Stimulated activated naive CD8-positive, alpha-beta T cell treated with anti-CD3 and anti-CD28 coated beads, Interleukin-15, Interleukin-2, amounts not matched to agents 100 ng/mL and 50 ng/mL, for 24 hours (primary cell): ENCODE data around the gene GARIN5B.
A peak's percentile ranks its signal among the peaks of the same experiment; 100 is the strongest.

ENCODE experiments used
- H3K27ac Mint-ChIP-seq: one replicate; pipeline ENCODE4 v1.8.0; 2021; ENCODE audit warnings: mild to moderate bottlenecking, mixed read lengths
- H3K27me3 Mint-ChIP-seq: one replicate; pipeline ENCODE4 v1.8.0; 2021; ENCODE audit warnings: mixed read lengths
- H3K36me3 Mint-ChIP-seq: one replicate; pipeline ENCODE4 v1.8.0; 2021; ENCODE audit warnings: low read depth, mixed read lengths
- H3K4me1 Mint-ChIP-seq: one replicate; pipeline ENCODE4 v1.8.0; 2021; ENCODE audit warnings: low read depth, mixed read lengths
- H3K4me3 Mint-ChIP-seq: one replicate; pipeline ENCODE4 v1.8.0; 2021; ENCODE audit warnings: mild to moderate bottlenecking, mixed read lengths
- H3K9me3 Mint-ChIP-seq: one replicate; pipeline ENCODE4 v1.8.0; 2021; ENCODE audit warnings: mixed read lengths

The GARIN5B gene

DNA sequence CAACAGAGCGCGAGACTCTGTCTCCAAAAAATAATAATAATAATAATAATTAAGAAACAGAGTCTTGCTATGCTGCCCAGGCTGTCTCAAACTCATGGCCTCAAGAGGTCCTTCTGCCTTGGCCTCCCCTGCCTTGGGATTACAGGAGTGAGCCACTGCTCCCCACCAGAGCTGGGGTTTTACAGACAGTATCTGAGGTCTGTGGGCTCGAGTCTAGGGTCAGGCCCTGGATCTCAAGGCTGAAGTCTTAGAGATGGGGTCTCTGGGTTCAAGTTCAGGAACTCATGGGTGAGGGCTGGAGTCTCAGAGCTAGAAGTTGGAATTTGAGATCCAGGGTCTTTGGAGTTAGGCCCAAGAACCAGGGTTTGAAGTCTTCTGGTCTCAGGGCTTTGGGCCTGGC is 3.7 kb upstream of the GARIN5B start:
- Mint-ChIP-seq H3K9me3 (no peaks in the 10 kb centered on the region), H3K27me3 (peaks cover 22% of the 10 kb centered on the region), H3K36me3 (no peaks in the 10 kb centered on the region), H3K4me1 (peaks cover 10% of the 10 kb centered on the region), H3K27ac (no peak overlapping the region), H3K4me3 (no peak overlapping the region)

DNA sequence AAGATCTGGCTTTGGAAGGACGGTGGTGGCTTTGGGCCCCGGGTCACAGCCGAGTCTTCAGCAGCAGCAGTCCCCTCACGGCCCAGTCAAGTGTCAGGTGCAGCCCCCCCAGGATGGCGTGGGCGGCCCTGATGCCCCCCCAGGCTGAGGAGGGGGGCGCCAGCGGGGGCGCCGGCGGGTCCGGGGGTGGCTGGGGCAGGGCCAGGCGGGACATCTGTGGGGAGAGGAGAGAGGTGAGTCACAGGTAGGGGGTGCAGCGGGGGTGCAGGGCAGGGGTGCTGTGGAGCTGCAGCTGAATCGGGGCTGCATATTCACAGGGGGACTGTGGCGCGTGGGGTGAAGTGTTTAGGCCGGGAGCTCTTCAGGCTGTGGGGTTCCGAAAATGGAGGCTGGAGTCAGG is 2.9 kb upstream of the GARIN5B start:
- Mint-ChIP-seq H3K9me3 (no peaks in the 10 kb centered on the region), H3K27ac (no peak overlapping the region), H3K4me3 (no peak overlapping the region), H3K4me1 (peaks cover 10% of the 10 kb centered on the region), H3K36me3 (no peaks in the 10 kb centered on the region), H3K27me3 (peaks cover 16% of the 10 kb centered on the region)

DNA sequence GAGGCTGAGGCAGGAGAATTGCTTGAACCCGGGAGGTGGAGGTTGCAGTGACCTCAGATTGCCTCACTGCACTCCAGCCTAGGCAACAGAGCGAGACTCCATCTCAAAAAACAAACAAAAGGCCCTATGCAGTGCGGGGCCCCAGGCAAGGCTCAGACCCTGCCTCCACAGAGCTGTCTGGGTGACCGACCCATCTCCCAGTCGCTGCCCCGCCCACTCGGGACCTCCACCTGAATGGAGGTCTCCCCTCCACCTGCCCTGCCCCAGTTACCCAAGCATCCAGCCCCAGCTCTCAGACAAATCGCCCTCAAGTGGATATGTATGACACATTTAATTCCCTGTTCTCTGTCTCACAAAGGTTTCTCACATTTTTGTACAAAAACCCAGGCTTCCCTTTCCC is 2.2 kb upstream of the GARIN5B start:
- no peak overlapping the region for H3K4me3 Mint-ChIP-seq
- H3K9me3 Mint-ChIP-seq = no peaks in the 10 kb centered on the region
- peaks cover 4% of the 10 kb centered on the region for H3K4me1 Mint-ChIP-seq
- peaks cover 8% of the 10 kb centered on the region for H3K27me3 Mint-ChIP-seq
- no peak overlapping the region for H3K27ac Mint-ChIP-seq
- H3K36me3 Mint-ChIP-seq = no peaks in the 10 kb centered on the region

DNA sequence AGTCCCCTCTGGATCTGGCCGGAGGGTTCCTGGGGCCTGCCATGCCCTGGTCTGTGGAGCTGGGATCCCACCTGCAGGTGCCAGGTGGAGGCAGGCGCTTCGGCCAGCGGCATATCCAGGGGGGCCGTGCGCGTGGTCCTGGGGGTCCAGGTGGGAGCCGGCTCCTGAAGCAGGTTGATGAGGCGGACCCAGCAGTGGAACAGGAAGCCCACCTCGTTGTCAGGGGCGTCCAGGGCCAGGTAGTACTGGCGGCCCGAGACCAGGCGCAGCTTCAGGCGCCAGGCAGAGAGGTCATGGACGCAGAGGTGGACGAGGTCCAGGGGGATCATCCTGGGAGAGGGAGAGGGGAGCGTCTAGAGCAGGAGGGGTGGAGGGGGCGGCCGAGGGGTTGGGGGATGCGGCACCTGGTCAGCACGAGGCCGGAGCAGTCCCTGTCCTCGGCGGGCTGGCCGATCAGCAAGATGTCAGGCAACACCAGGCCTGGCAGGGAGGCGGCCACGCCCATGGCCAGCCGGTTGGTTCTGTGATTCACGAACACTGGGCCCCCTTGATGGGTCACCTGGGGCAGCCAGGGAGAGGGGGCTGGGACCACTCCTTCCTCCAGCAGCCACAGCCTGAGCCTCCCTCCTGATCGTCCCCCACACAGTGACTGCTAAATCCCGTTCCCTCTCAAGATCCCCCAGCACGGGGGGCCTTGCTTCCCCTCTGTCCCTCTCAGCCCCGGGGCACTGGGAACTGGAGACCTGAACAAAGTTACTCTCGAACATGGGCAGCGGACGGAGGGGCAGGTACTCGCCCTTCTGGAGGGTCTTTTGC is 678 bp downstream of the GARIN5B start:
- Mint-ChIP-seq H3K27ac (no peak overlapping the region), H3K9me3 (no peaks in the 10 kb centered on the region), H3K4me3 (no peak overlapping the region), H3K27me3 (no peaks in the 10 kb centered on the region), H3K36me3 (no peaks in the 10 kb centered on the region), H3K4me1 (no peaks in the 10 kb centered on the region)

DNA sequence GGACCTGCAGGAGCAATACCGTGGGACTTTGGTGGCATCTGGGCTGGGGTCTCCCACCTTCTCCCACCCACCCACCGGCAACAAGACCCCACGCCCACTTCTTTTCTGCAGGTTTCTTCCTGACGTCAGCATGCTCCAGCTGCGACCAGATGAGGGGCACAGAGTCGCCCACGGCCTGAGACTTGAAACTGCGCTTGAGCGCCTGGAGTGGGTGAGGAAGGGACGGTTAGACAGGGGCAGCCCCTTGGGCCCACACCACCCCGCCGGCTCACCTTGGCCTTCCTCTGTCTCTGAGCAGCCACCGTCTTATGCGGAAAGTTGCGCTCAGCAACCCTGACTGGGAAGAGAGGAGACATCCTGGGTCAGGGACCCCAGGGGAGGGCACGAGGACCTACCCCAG is 2.2 kb downstream of the GARIN5B start:
- H3K4me1 Mint-ChIP-seq = no peaks in the 10 kb centered on the region
- no peaks in the 10 kb centered on the region for H3K9me3 Mint-ChIP-seq
- no peaks in the 10 kb centered on the region for H3K36me3 Mint-ChIP-seq
- no peak overlapping the region for H3K27ac Mint-ChIP-seq
- no peak overlapping the region for H3K4me3 Mint-ChIP-seq
- H3K27me3 Mint-ChIP-seq = peaks cover 4% of the 10 kb centered on the region

DNA sequence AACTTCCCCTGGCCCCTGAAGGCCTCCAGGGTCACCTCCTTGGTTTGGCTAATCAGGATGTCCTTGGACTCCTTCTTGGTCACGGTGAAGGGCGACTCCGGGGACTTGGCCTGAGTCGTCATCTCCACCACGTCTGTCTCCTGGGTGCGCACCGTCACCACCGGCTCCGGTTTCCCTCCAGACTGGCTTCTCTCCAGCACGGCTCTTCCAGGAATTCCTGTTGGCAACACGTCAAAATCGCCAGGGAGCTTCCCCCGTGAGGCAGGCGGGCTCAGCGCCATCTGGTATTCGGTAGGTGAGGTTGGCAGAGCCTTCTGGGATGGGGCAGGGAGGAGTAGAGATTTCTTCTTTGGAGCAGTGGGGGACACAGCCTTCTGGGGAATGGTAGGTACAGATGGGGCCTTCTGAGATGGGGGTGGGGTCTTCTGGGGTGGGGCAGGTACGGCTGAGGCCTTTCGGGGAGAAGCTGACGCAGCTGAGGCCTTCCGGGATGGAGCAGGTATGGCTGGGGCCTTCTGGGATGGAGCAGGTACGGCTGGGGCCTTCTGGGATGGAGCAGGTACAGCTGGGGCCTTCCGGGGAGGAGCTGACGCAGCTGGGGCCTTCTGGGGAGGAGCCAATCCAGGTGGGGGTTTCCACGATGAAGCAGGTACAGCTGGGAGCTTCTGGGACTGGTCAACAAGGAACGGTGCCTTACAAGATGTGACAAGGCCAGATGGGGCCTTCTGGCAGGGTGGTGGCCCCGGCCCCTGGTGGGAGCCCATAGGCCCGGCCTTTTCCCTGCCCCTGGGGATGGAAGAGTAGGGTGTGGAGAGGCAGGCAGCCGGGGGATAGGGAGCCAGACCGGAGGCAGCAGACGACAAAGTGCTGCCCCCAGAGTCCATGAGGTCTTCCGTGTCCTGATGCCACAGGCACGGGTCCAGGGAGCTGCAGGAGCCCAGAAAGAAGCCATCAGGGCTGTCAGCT is 3.8 kb downstream of the GARIN5B start:
- Mint-ChIP-seq H3K27me3 (peaks cover 13% of the 10 kb centered on the region), H3K27ac (no peak overlapping the region), H3K36me3 (no peaks in the 10 kb centered on the region), H3K9me3 (no peaks in the 10 kb centered on the region), H3K4me1 (peaks cover 2% of the 10 kb centered on the region), H3K4me3 (no peak overlapping the region)

DNA sequence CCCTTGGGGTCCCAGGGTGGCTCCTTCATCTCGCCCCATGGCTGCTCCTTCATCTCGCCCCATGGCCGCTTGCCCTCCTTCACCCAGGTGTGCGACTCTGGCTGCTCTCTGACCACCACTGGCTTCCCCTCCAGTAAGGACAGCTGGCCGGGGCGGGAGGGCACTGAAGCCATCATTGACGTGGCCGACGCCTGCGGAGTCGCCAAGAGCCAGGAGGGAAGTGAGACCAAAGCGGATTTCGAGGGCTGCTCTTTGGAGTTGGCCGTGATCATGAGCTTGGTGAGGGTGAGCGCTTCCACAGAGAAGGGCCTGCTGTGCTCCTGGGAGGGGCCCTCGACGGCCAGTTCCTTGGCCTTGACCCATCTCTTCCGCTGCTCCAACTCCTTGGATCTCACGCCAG is 4.6 kb downstream of the GARIN5B start:
- peaks cover 13% of the 10 kb centered on the region for H3K27me3 Mint-ChIP-seq
- H3K36me3 Mint-ChIP-seq = no peaks in the 10 kb centered on the region
- H3K27ac Mint-ChIP-seq = no peak overlapping the region
- H3K4me1 Mint-ChIP-seq = peaks cover 7% of the 10 kb centered on the region
- H3K4me3 Mint-ChIP-seq = no peak overlapping the region
- H3K9me3 Mint-ChIP-seq = no peaks in the 10 kb centered on the region

DNA sequence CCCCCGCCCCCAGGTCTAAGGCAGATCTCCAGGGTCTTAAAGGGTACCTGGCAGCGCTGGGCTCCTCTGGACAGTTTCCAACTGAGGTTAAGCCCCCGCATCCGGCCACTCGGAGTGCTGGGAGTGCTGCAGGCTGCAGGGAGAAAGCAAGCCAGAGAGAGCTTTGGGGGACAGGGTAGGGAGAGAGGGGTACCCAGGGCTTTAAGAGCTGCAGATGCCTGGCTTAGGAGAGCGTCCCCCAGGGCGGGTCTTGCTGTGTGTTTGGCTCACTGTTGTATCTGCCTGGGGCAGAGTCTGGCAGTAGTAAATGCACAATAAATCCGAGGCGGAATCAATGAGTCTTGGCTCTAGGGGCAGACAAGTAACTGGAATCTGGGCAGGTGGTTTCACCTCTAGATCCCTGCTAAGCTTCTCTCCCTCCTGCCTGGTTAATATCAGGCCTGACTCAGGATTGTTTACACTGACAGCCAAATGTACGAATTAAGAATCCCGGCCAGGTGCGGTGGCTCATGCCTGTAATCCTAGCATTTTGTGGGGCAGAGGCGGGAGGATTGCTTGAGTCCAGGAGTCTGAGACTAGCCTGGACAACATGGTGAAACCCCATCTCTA is 7.7 kb downstream of the GARIN5B start:
- H3K27me3 Mint-ChIP-seq = peaks cover 42% of the 10 kb centered on the region
- no peaks in the 10 kb centered on the region for H3K36me3 Mint-ChIP-seq
- no peak overlapping the region for H3K27ac Mint-ChIP-seq
- peaks cover 24% of the 10 kb centered on the region for H3K4me1 Mint-ChIP-seq
- no peak overlapping the region for H3K4me3 Mint-ChIP-seq
- H3K9me3 Mint-ChIP-seq = no peaks in the 10 kb centered on the region

DNA sequence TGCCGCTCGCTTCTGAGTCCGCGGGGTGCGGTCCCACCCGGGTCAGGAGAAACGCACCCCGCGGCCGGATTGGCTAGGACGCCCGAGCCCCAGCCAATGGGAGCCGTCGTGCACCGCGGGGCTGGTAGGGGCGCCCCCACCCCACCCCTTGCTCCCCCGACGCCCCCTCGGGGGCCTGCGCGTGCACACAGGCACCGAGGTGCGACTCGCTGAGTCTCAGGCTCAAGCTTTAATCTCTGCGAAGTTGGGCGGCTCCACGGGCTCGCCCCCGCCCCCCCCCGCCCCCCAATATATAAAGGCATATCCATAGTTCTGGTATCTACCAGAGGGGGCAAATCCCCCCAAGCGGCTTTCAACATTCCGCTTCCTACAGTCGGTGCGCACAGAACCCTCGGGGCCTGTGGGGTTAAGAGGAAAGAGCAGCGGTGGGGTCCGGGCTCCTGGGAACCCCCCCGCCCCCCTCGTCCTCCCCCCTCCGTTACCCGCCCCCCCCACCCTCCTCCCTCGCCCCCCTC is 8.3 kb downstream of the GARIN5B start, which contains the start of gene COX6B2:
Gene COX6B2 (minus strand): TSS at position 22 of the 515 bp plus-strand sequence. CDS start 198 bp downstream, outside the sequence.
- Mint-ChIP-seq H3K27ac (no peak within 1 kb of the TSS), H3K36me3 (no peaks in the 10 kb centered on the region), H3K9me3 (no peaks in the 10 kb centered on the region), H3K4me3 (peak within 1 kb of the TSS; percentile 62), H3K4me1 (peaks cover 24% of the 10 kb centered on the region), H3K27me3 (peaks cover 42% of the 10 kb centered on the region)

DNA sequence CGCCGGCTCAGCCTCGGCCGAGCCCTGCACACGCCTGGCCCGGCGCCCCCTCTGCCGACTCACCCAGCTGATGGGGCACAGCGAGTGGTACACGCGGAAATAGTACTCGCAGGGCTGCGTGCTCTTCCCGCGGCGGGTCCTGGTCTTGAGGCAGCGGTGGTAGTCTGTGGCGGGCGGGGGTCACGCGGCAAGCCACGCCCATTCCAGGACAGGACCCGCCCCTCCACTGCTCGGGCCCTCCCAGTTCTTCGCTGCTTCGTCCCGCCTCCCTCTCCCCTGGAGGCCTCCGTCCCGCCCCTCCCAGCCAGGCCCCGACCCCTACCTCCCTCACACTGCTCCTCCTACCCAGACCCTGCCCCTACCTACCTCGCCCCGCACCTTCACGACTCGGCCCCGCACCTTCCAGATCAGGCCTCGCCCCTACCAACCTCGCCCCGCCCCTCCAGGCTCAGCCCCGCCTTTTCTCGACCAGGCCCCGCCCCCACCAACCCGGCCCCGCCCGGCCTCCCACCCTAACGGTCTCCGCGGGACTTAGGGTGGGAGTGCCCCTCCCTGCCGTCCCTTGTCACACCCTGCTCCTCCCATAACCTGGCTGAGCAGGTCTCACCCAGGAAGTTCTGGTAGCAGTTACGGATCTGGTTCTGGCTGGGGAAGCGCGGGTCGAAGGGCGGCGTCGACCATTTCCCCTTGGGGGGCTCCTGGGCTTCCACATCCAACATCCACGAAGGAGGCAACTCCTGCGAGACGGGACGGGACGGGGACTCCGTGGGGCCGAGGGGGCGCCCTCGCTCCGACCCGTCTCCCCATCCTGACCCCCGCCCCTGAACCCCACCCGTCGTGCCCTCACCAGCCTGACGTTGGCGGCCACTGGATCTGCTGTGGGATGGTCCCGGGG is 9.0 kb downstream of the GARIN5B start:
- no peaks in the 10 kb centered on the region for H3K9me3 Mint-ChIP-seq
- H3K27ac Mint-ChIP-seq = no peak overlapping the region
- peak overlapping the region; percentile 62 for H3K4me3 Mint-ChIP-seq
- H3K4me1 Mint-ChIP-seq = peaks cover 24% of the 10 kb centered on the region
- H3K36me3 Mint-ChIP-seq = no peaks in the 10 kb centered on the region
- peaks cover 42% of the 10 kb centered on the region for H3K27me3 Mint-ChIP-seq

DNA sequence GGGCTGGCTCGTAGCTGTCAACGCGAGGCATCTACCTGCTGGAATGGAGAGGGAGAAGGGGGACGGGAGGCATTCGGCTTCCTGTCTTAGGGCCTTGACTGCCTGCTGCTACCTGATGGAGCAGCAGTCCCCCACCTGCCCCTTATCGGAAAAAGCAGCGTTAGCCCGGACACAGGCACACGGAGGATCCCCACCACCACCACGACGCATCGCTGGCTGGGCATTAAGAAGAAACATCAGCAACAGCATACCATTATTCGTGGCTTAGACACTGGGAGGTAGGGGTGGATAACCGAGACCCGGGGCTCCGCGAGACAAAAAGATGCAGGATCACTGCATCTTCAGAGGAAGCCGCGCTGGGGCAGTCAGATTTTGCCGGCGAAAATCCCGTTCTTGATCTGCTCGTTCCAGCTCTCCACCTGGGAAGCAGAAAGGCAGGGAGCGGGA is 9.7 kb downstream of the GARIN5B start:
- Mint-ChIP-seq H3K36me3 (no peaks in the 10 kb centered on the region), H3K27ac (no peak overlapping the region), H3K9me3 (no peaks in the 10 kb centered on the region), H3K4me3 (peak overlapping the region; percentile 62), H3K4me1 (peaks cover 24% of the 10 kb centered on the region), H3K27me3 (peaks cover 42% of the 10 kb centered on the region)

DNA sequence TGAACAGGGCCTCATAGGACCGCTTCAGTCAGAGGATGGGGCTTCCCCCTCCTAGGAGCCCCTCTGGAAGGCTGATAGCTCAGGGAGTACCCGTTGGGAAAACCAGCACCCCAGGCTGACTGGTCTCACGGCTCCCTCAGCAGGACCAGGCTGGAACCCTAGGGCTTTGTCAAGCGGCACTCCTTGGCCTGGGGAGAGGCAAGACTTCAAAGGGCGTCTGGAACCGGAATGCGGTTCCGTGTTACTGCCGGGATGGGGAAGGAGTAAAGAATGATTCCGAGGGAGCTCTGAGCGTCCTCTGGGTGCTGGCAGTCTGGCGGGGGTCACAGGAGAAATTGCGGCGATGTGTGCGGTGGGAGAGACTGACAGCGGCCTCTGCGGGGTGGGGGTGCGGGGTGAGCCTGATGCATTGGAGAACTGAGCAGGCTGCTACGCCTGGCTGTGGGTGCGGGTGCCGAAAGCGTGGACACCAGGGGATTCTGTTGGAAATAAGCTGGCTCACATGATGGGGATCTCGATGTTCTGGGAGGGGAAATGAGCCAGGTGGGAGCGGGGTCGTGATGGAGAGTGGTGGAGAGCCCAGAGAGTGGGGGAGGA is 10.4 kb downstream of the GARIN5B start:
- Mint-ChIP-seq H3K27me3 (peaks cover 42% of the 10 kb centered on the region), H3K36me3 (no peaks in the 10 kb centered on the region), H3K4me3 (no peak overlapping the region), H3K9me3 (no peaks in the 10 kb centered on the region), H3K27ac (no peak overlapping the region), H3K4me1 (peaks cover 24% of the 10 kb centered on the region)

DNA sequence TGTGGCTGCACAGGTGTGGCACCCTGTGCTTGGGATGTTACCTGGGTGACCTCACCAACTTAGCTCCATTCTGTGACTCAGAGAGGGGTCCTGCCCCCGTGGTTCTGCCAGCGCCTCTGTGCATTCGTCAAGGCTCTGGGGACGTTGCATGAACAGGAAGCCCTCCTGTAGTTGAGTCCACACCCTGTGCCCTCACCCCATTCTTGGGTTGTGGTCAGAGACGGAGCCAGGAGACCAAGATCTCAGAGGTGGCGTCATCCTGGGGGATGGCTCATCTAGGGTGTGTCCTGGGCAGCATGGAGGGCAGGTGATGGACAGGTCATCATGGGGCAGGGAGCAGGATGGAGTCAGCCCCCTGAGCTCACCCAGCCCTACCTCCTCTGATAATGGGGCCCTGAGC is 11.0 kb downstream of the GARIN5B start:
- no peak overlapping the region for H3K27ac Mint-ChIP-seq
- H3K9me3 Mint-ChIP-seq = no peaks in the 10 kb centered on the region
- peaks cover 42% of the 10 kb centered on the region for H3K27me3 Mint-ChIP-seq
- H3K4me1 Mint-ChIP-seq = peaks cover 24% of the 10 kb centered on the region
- no peaks in the 10 kb centered on the region for H3K36me3 Mint-ChIP-seq
- H3K4me3 Mint-ChIP-seq = no peak overlapping the region
